Parathyroid adenoma (tissue), 2 donors: ENCODE data around the gene STS.

ENCODE experiments used
- H2AFZ ChIP-seq: fragments of 300-600 bp; sonication (generic); one replicate; pipeline ENCODE4 v1.7.0; 2017; ENCODE audit warnings: antibody characterized with exemption, mild to moderate bottlenecking
- H3K27ac ChIP-seq: fragments of 300-600 bp; sonication (generic); one replicate; pipeline ENCODE4 v1.7.0; 2017
- H3K27me3 ChIP-seq: fragments of 300-600 bp; sonication (generic); one replicate; pipeline ENCODE4 v1.7.0; 2017; ENCODE audit warnings: low read length; ENCODE audit not compliant: control insufficient read depth, insufficient read depth
- H3K36me3 ChIP-seq: fragments of 300-600 bp; sonication (generic); one replicate; pipeline ENCODE4 v1.7.0; 2017; ENCODE audit warnings: low read length; ENCODE audit not compliant: control insufficient read depth, insufficient read depth
- H3K4me1 ChIP-seq: fragments of 300-600 bp; sonication (generic); one replicate; pipeline ENCODE4 v1.7.0; 2017; ENCODE audit warnings: control low read depth
- H3K4me2 ChIP-seq: fragments of 300-600 bp; sonication (generic); one replicate; pipeline ENCODE4 v1.7.0; 2017; ENCODE audit warnings: low read length
- H3K4me3 ChIP-seq: fragments of 300-600 bp; sonication (generic); one replicate; pipeline ENCODE4 v1.7.0; 2017; ENCODE audit warnings: low read depth, low read length
- H3K79me2 ChIP-seq: fragments of 300-600 bp; sonication (generic); one replicate; pipeline ENCODE4 v1.7.0; 2017; ENCODE audit warnings: control low read depth
- H3K9ac ChIP-seq: fragments of 300-600 bp; sonication (generic); one replicate; pipeline ENCODE4 v1.7.0; 2017; ENCODE audit warnings: mild to moderate bottlenecking
- H3K9me3 ChIP-seq: fragments of 300-600 bp; sonication (generic); one replicate; pipeline ENCODE4 v1.7.0; 2017; ENCODE audit warnings: low read length; ENCODE audit not compliant: control insufficient read depth
- CTCF ChIP-seq: fragments of 300-600 bp; sonication (generic); IDR thresholded peaks from one replicate; pipeline ENCODE4 v1.7.0; 2017; ENCODE audit warnings: antibody characterized with exemption, mild to moderate bottlenecking
- donor health status: primary hyperparathyroidism.

The STS gene

GRCh38 chrX:7159149-7159861, 11.8 kb downstream of the STS start:
- H3K9me3 ChIP-seq: no peaks in the 10 kb centered on the region
- no peak overlapping the region for H2AFZ ChIP-seq
- no peaks in the 10 kb centered on the region for H3K79me2 ChIP-seq
- H3K27ac ChIP-seq: no peak overlapping the region
- TF ChIP-seq CTCF: no peak
- H3K4me1 ChIP-seq: no peaks in the 10 kb centered on the region
- H3K9ac ChIP-seq: no peak overlapping the region
- no peaks in the 10 kb centered on the region for H3K36me3 ChIP-seq
- no peak overlapping the region for H3K4me2 ChIP-seq
- H3K27me3 ChIP-seq: no peaks in the 10 kb centered on the region
- H3K4me3 ChIP-seq: no peak overlapping the region

GRCh38 chrX:7163146-7163677, 15.7 kb downstream of the STS start:
- H3K36me3 ChIP-seq: no peaks in the 10 kb centered on the region
- H3K4me3 ChIP-seq: no peak overlapping the region
- H3K4me1 ChIP-seq: no peaks in the 10 kb centered on the region
- no peaks in the 10 kb centered on the region for H3K27me3 ChIP-seq
- H3K9me3 ChIP-seq: no peaks in the 10 kb centered on the region
- no peak for TF ChIP-seq CTCF
- H3K4me2 ChIP-seq: no peak overlapping the region
- no peak overlapping the region for H2AFZ ChIP-seq
- no peak overlapping the region for H3K27ac ChIP-seq
- H3K9ac ChIP-seq: no peak overlapping the region
- no peaks in the 10 kb centered on the region for H3K79me2 ChIP-seq

- Histone ChIP-seq H3K27ac (no peak overlapping the region), H3K4me2 (no peak overlapping the region), H3K79me2 (no peaks in the 10 kb centered on the region), H3K9me3 (no peaks in the 10 kb centered on the region), H3K4me3 (no peak overlapping the region), H2AFZ (no peak overlapping the region), H3K4me1 (no peaks in the 10 kb centered on the region), H3K9ac (no peak overlapping the region), H3K27me3 (no peaks in the 10 kb centered on the region), H3K36me3 (no peaks in the 10 kb centered on the region)
- no peak for TF ChIP-seq CTCF
Measured at GRCh38 chrX:7164174-7164573, 16.7 kb downstream of the STS start.

- Histone ChIP-seq H3K4me1 (no peaks in the 10 kb centered on the region), H3K27me3 (no peaks in the 10 kb centered on the region), H3K4me3 (no peak overlapping the region), H3K9ac (no peak overlapping the region), H3K36me3 (no peaks in the 10 kb centered on the region), H3K27ac (no peak overlapping the region), H3K9me3 (no peaks in the 10 kb centered on the region), H2AFZ (no peak overlapping the region), H3K79me2 (no peaks in the 10 kb centered on the region), H3K4me2 (no peak overlapping the region)
- no peak for TF ChIP-seq CTCF
Measured at GRCh38 chrX:7168371-7168770, 20.9 kb downstream of the STS start.

- Histone ChIP-seq H3K4me3 (no peak overlapping the region), H2AFZ (no peak overlapping the region), H3K9ac (no peak overlapping the region), H3K27me3 (no peaks in the 10 kb centered on the region), H3K4me1 (no peaks in the 10 kb centered on the region), H3K36me3 (no peaks in the 10 kb centered on the region), H3K27ac (no peak overlapping the region), H3K79me2 (no peaks in the 10 kb centered on the region), H3K4me2 (no peak overlapping the region), H3K9me3 (no peaks in the 10 kb centered on the region)
- TF ChIP-seq CTCF: no peak
Measured at GRCh38 chrX:7169627-7170026, 22.1 kb downstream of the STS start.
